Raji (cell line): ENCODE results near the gene NMT2.

Experiments
- POLR2A ChIP-seq: IDR thresholded peaks from 2 replicates; pipeline ENCODE4 v1.6.1; 2011; ENCODE audit warnings: low read depth, low read length, control low read depth; ENCODE audit not compliant: insufficient read depth

The NMT2 gene

GRCh38 chr10:15088428-15089261, 79.8 kb downstream of the NMT2 start, which contains the start of gene ACBD7:
TSS of gene ACBD7 (minus strand) at chr10:15088776. CDS start at chr10:15088728, 48 bp downstream.
- peak; percentile 68 for TF ChIP-seq POLR2A

DNA sequence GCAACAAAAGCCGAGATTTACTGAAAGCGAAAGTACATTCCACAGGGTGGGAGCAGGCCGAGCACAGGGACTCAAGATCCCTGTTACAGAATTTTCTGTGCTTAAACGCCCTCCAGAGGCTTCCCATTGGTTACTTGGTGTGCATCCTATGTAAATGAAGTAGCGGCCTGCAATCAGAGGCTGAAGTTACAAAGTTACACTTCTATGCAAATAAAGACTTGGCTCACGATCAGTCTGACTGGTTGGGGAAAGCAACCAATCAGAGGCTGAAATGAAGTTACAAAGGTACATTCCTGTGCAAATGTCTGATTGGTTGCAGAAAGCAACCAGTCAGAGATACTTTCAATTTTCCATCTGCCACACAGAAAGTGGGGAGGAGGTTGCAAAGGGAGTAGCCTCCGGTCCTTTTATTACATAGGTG, 84.0 kb downstream of the NMT2 start:
- TF ChIP-seq POLR2A = no peak

GRCh38 chr10:15083674-15084501, 84.6 kb downstream of the NMT2 start:
- TF ChIP-seq POLR2A = no peak

DNA sequence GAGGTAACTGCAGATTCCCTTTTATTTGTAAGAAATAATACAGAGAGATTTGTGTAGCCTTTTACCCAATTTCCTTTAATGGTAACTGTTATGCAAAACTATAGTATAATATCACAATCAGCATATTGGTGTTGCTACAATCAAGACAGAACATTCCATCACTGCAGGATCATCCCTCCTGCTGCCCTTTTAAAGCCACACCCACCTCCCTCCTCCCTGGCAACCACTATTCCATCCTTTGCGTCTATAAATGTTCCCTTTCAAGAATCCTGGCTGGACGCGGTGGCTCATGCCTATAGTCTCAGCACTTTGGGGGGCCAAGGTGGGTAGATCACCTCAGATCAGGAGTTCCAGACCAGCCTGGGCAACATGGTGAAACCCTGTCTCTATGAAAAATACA, 93.1 kb downstream of the NMT2 start:
- no peak for TF ChIP-seq POLR2A

- TF ChIP-seq POLR2A = no peak
These were observed 96.1 kb downstream of the NMT2 start for GRCh38 chr10:15072358-15072757.

GRCh38 chr10:15069230-15069629, 99.3 kb downstream of the NMT2 start:
- no peak for TF ChIP-seq POLR2A

DNA sequence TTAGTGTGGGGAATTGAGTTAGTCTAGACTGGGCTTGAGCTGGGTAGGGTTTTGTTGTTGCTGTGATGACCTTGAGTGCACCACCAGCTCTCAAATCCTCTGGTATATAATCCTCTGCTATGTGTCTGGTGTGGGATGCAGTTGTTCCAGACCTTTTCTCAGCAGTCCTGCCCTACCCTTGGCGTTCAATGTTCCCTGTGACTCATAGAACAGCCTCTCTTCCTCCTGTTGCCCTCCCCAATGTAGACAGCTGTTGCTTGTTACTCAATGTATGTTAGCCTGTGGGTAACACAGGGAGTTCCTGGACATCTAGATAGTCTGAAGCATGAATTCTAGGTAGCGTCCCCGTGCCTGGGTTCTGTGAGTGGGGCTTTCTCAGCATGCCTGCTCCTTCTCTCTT, 99.7 kb downstream of the NMT2 start:
- no peak for TF ChIP-seq POLR2A

GRCh38 chr10:15067154-15067553, 101.3 kb downstream of the NMT2 start:
- no peak for TF ChIP-seq POLR2A

DNA sequence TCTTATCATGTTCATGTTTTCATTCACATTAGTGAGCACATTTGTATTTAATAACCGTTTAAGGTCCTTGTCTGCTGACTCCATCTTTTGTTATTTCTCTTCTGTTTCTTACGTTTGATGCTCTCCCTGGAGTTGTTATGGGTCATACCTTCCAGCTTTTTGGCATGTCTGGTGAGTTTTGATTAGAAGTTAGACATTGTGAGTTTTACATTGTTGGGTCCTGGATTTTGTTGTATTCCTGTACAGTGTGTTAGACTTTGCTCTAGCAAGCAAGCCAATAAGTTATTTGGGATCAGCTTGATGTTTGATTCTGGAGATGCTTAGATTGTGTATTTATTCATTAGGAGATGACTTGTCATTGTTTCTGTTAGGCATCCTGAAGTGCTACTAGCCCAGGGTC, 107.9 kb downstream of the NMT2 start:
- TF ChIP-seq POLR2A = no peak

- TF ChIP-seq POLR2A = no peak
These were observed 108.6 kb downstream of the NMT2 start for GRCh38 chr10:15059914-15060313.

DNA sequence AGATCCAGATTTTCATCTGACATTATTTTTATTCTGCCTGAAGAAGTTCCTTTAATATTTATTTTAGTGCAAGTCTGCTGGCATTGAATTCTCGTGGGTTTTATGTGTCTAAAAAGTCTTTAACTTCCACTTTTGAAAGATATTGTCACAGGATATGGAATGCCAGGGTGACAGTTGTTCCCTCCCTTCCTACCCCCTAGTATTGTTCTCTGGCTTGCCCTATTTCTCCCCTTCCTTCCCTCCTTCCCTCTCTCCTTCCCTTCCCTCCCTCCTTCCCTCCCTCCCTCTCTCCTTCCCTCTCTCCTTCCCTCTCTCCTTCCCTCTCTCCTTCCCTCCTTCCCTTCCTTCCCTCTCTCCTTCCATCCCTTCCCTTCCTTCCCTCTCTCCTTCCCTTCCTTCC, 109.8 kb downstream of the NMT2 start:
- no peak for TF ChIP-seq POLR2A
